NB4 (cell line): ENCODE data around the gene LRRC4C.

Experiments used
- DNase-seq: peaks from one replicate; pipeline ENCODE4 v3.0.0; 2010; ENCODE audit warnings: low read depth
- H3K4me3 ChIP-seq: one replicate; pipeline ENCODE4 v1.5.1; 2011; ENCODE audit warnings: mild to moderate bottlenecking, low read depth, low read length, moderate library complexity
- CTCF ChIP-seq: IDR thresholded peaks from one replicate; pipeline ENCODE4 v1.5.1; 2012; ENCODE audit warnings: low read depth, low read length
- MAX ChIP-seq: IDR thresholded peaks from 2 replicates; pipeline ENCODE4 v1.6.1; 2011; ENCODE audit warnings: low read depth, low read length
- MYC ChIP-seq: IDR thresholded peaks from 2 replicates; pipeline ENCODE4 v1.6.1; 2011; ENCODE audit warnings: low read depth, low read length
- POLR2A ChIP-seq: IDR thresholded peaks from 2 replicates; pipeline ENCODE4 v1.6.1; 2011; ENCODE audit warnings: mild to moderate bottlenecking; ENCODE audit not compliant: insufficient read length; ENCODE audit errors: extremely low read depth

LRRC4C gene

GRCh38 chr11:41458154-41458553 lies 1.3 kb downstream of the LRRC4C start:
- no peak for DNase-seq
- TF ChIP-seq POLR2A (no peak), MYC (no peak), MAX (no peak), CTCF (no peak)
- H3K4me3 ChIP-seq, result no peak overlapping the region

GRCh38 chr11:41457216-41458014 lies 2.0 kb downstream of the LRRC4C start:
- no peak for TF ChIP-seq MAX
- no peak for TF ChIP-seq MYC
- no peak for TF ChIP-seq POLR2A
- TF ChIP-seq CTCF, result no peak
- H3K4me3 ChIP-seq, result no peak overlapping the region
- no peak for DNase-seq

GRCh38 chr11:41456269-41456668 lies 3.2 kb downstream of the LRRC4C start:
- H3K4me3 ChIP-seq, result no peak overlapping the region
- no peak for DNase-seq
- no peak for TF ChIP-seq MAX
- TF ChIP-seq MYC, result no peak
- no peak for TF ChIP-seq POLR2A
- no peak for TF ChIP-seq CTCF

- TF ChIP-seq CTCF (no peak), MYC (no peak), POLR2A (no peak), MAX (no peak)
- DNase-seq, result no peak
- H3K4me3 ChIP-seq, result no peak overlapping the region
These were observed 8.4 kb downstream of the LRRC4C start for GRCh38 chr11:41451011-41451410.

GRCh38 chr11:41449483-41450050 lies 9.9 kb downstream of the LRRC4C start:
- TF ChIP-seq CTCF (no peak), POLR2A (no peak), MYC (no peak), MAX (no peak)
- no peak overlapping the region for H3K4me3 ChIP-seq
- DNase-seq, result no peak
